ENCODE data around the gene NAPA.

DNA sequence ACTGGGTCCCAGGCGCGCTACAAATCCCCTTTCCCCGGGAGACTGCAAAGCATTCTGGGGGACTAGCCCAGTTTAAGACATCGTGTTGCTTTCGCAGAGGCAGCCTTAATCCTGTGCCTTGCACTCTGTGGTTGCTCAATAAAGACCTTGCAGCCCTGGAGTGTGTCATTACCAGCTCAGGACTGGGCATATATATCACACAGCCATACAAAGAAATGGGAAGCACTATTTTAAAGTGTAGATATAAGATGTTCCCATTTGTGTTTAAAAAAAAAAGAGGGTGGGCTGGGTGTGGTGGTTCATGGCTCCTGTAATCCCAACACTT, 11.1 kb downstream of the NAPA start:
- TF ChIP-seq, protein P1, sequence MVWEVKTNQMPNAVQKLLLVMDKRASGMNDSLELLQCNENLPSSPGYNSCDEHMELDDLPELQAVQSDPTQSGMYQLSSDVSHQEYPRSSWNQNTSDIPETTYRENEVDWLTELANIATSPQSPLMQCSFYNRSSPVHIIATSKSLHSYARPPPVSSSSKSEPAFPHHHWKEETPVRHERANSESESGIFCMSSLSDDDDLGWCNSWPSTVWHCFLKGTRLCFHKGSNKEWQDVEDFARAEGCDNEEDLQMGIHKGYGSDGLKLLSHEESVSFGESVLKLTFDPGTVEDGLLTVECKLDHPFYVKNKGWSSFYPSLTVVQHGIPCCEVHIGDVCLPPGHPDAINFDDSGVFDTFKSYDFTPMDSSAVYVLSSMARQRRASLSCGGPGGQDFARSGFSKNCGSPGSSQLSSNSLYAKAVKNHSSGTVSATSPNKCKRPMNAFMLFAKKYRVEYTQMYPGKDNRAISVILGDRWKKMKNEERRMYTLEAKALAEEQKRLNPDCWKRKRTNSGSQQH (CRISPR knock-in tag; IDR thresholded peaks at IDR 0.05; ENCODE audit: low read depth) = no peak
- TF ChIP-seq, protein P2, sequence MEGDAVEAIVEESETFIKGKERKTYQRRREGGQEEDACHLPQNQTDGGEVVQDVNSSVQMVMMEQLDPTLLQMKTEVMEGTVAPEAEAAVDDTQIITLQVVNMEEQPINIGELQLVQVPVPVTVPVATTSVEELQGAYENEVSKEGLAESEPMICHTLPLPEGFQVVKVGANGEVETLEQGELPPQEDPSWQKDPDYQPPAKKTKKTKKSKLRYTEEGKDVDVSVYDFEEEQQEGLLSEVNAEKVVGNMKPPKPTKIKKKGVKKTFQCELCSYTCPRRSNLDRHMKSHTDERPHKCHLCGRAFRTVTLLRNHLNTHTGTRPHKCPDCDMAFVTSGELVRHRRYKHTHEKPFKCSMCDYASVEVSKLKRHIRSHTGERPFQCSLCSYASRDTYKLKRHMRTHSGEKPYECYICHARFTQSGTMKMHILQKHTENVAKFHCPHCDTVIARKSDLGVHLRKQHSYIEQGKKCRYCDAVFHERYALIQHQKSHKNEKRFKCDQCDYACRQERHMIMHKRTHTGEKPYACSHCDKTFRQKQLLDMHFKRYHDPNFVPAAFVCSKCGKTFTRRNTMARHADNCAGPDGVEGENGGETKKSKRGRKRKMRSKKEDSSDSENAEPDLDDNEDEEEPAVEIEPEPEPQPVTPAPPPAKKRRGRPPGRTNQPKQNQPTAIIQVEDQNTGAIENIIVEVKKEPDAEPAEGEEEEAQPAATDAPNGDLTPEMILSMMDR (CRISPR knock-in tag; IDR thresholded peaks at IDR 0.05) = no peak
- TF ChIP-seq, protein P3, sequence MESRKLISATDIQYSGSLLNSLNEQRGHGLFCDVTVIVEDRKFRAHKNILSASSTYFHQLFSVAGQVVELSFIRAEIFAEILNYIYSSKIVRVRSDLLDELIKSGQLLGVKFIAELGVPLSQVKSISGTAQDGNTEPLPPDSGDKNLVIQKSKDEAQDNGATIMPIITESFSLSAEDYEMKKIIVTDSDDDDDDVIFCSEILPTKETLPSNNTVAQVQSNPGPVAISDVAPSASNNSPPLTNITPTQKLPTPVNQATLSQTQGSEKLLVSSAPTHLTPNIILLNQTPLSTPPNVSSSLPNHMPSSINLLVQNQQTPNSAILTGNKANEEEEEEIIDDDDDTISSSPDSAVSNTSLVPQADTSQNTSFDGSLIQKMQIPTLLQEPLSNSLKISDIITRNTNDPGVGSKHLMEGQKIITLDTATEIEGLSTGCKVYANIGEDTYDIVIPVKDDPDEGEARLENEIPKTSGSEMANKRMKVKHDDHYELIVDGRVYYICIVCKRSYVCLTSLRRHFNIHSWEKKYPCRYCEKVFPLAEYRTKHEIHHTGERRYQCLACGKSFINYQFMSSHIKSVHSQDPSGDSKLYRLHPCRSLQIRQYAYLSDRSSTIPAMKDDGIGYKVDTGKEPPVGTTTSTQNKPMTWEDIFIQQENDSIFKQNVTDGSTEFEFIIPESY (CRISPR knock-in tag; IDR thresholded peaks at IDR 0.05) = no peak
- TF ChIP-seq, protein P4, sequence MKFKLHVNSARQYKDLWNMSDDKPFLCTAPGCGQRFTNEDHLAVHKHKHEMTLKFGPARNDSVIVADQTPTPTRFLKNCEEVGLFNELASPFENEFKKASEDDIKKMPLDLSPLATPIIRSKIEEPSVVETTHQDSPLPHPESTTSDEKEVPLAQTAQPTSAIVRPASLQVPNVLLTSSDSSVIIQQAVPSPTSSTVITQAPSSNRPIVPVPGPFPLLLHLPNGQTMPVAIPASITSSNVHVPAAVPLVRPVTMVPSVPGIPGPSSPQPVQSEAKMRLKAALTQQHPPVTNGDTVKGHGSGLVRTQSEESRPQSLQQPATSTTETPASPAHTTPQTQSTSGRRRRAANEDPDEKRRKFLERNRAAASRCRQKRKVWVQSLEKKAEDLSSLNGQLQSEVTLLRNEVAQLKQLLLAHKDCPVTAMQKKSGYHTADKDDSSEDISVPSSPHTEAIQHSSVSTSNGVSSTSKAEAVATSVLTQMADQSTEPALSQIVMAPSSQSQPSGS (CRISPR knock-in tag; IDR thresholded peaks at IDR 0.05) = no peak
- TF ChIP-seq, protein P5, sequence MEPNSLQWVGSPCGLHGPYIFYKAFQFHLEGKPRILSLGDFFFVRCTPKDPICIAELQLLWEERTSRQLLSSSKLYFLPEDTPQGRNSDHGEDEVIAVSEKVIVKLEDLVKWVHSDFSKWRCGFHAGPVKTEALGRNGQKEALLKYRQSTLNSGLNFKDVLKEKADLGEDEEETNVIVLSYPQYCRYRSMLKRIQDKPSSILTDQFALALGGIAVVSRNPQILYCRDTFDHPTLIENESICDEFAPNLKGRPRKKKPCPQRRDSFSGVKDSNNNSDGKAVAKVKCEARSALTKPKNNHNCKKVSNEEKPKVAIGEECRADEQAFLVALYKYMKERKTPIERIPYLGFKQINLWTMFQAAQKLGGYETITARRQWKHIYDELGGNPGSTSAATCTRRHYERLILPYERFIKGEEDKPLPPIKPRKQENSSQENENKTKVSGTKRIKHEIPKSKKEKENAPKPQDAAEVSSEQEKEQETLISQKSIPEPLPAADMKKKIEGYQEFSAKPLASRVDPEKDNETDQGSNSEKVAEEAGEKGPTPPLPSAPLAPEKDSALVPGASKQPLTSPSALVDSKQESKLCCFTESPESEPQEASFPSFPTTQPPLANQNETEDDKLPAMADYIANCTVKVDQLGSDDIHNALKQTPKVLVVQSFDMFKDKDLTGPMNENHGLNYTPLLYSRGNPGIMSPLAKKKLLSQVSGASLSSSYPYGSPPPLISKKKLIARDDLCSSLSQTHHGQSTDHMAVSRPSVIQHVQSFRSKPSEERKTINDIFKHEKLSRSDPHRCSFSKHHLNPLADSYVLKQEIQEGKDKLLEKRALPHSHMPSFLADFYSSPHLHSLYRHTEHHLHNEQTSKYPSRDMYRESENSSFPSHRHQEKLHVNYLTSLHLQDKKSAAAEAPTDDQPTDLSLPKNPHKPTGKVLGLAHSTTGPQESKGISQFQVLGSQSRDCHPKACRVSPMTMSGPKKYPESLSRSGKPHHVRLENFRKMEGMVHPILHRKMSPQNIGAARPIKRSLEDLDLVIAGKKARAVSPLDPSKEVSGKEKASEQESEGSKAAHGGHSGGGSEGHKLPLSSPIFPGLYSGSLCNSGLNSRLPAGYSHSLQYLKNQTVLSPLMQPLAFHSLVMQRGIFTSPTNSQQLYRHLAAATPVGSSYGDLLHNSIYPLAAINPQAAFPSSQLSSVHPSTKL (CRISPR knock-in tag; IDR thresholded peaks at IDR 0.05) = no peak
- TF ChIP-seq SUZ12 (IDR thresholded peaks at IDR 0.05; ENCODE audit: low read depth, low read length) = no peak
